Measurements from ENCODE around the gene F7.

DNA sequence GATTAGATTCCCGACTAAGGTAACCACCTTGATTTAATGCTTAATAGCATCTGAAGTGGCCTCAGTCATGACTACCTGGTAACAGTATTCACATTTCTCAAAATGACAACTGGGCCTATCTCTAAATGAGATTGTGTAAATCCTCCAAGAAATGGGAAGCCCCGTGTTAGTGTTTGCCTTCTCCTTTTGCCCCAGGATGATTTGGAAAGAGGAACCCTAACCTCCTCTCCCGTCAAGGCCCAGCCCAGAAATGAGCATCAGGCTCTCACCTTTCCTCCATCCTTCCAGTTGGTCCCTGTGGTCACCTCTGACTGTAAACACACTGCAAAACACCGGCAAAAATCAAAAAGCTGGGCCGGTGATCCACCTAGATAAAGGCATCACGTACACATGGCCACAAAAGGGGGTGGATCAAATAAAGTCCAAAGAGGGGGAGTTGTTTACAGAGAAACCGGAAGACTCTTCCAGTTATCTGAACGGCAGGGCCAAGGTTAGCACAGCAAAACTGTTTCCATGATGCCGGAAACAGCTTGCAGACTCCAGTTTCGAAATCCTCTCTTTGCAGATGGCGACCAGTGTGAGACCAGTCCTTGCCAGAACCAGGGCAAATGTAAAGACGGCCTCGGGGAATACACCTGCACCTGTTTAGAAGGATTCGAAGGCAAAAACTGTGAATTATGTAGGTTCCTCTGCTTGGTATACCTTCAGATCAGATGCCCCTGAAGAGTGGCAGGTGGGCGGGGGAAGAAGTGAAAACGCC is 33.4 kb downstream of the F7 start:
- no peak for TF ChIP-seq POLR2AphosphoS5 (IDR thresholded peaks at IDR 0.05; ENCODE audit: low read depth, low read length)
- no peak for TF ChIP-seq POLR2A (IDR thresholded peaks at IDR 0.05; ENCODE audit: low read depth, low read length)
